GM12801 (cell line): Measurements from ENCODE around the gene C7orf33.

Source experiments
- CTCF ChIP-seq: IDR thresholded peaks from one replicate; pipeline ENCODE4 v1.5.1; 2011; ENCODE audit warnings: control low read depth; ENCODE audit not compliant: insufficient read length; ENCODE audit errors: extremely low read depth

The C7orf33 gene

GRCh38 chr7:148590471-148590870 is at the start of gene C7orf33:
Gene C7orf33, plus strand, starts transcription at chr7:148590766. Its CDS starts 160 bp downstream, at chr7:148590926.
- TF ChIP-seq CTCF = no peak

GRCh38 chr7:148541891-148542504 is 48.6 kb upstream of the C7orf33 start:
- TF ChIP-seq CTCF = no peak

- TF ChIP-seq CTCF = no peak
These were observed 47.3 kb upstream of the C7orf33 start for GRCh38 chr7:148543302-148543701.

GRCh38 chr7:148545172-148545571 is 45.4 kb upstream of the C7orf33 start:
- TF ChIP-seq CTCF = no peak

GRCh38 chr7:148545932-148546331 is 44.6 kb upstream of the C7orf33 start:
- no peak for TF ChIP-seq CTCF

GRCh38 chr7:148546857-148547256 is 43.7 kb upstream of the C7orf33 start:
- TF ChIP-seq CTCF = no peak

- TF ChIP-seq CTCF = no peak
These were observed 42.6 kb upstream of the C7orf33 start for GRCh38 chr7:148547951-148548350.
